ENCODE measurements around the gene HCAR1.

Gene HCAR1

DNA sequence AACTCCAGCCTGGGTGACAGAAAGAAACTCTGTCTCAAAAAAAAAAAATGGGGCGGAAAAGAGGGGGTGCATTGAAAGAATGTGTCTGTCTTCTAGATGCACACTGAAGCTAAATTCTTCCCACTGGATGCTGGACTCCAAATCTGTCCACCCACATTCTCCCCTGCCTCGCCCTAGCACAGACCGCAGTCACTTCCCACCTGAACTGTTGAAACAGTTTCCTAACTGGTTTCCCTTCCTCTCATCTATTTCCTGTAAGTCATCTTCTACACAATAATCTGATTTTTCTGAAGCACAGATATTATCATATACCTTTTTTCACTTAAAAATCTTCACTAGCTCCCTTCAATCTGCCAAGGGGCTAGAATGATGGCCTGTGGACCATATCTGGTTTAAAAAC lies 1.5 kb upstream of the HCAR1 start:
- no peak for DNase-seq (ENCODE audit: low read depth)
- H3K4me3 ChIP-seq (ENCODE audit: low read depth, low read length), result no peak overlapping the region
- TF ChIP-seq, protein P1, sequence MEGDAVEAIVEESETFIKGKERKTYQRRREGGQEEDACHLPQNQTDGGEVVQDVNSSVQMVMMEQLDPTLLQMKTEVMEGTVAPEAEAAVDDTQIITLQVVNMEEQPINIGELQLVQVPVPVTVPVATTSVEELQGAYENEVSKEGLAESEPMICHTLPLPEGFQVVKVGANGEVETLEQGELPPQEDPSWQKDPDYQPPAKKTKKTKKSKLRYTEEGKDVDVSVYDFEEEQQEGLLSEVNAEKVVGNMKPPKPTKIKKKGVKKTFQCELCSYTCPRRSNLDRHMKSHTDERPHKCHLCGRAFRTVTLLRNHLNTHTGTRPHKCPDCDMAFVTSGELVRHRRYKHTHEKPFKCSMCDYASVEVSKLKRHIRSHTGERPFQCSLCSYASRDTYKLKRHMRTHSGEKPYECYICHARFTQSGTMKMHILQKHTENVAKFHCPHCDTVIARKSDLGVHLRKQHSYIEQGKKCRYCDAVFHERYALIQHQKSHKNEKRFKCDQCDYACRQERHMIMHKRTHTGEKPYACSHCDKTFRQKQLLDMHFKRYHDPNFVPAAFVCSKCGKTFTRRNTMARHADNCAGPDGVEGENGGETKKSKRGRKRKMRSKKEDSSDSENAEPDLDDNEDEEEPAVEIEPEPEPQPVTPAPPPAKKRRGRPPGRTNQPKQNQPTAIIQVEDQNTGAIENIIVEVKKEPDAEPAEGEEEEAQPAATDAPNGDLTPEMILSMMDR (conservative IDR thresholded peaks at IDR 0.05; ENCODE audit: low read depth, low read length), result no peak

DNA sequence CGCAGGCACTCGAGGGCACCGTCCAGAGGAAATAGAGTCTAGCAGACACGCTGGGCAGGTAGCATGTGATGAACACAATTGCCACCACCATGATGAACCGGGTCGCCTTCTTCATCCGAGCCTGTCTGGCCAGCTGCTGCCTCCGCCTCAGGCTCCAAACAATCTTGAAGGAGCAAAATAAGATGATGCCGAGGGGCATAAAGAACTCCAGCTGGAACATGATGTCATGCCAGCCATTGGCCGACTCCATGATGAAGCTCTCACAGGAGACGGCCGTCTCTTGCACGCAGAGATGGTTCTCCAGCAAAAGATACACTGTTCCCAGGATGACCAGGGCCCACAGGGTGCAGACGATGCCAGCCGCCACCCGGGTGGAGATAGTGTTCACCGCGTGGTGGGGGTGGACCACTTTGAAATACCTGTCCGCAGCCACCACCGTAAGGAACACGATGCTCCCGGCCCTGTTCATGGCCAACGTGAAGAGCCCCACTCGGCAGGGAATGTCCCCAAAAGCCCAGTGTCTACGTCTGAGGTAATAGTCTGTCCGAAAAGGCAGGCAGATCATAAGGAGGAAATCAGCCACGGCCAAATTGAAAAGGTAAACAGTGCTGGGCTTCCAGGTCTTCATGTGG lies 945 bp downstream of the HCAR1 start:
- no peak for DNase-seq (ENCODE audit: low read depth)
- TF ChIP-seq, protein P1 (conservative IDR thresholded peaks at IDR 0.05; ENCODE audit: low read depth, low read length), result no peak
- H3K4me3 ChIP-seq (ENCODE audit: low read depth, low read length), result peak overlapping the region; percentile 56

DNA sequence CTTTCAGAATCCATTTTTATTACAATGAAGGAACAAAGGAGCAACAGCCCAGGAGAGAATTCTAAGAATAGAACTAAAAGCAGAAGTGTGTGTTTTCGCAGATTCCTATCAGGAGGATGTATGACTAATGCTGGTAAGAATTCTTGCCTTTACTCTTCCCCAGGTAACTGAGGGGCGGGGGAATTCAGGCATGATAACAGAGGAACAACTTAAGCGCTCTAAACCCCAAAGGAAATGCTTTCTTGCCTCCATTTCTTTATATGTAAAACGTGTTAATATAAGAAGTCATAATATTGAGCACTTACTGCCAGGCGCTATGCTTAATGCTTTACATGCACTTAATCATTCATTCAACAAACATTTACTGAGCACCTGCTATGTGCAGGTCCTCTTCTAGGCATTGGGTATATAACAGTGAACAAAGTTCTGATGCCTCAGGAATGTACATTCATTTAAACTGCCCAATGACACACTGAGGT lies 4.5 kb downstream of the HCAR1 start:
- peak; percentile 61 for DNase-seq (ENCODE audit: low read depth)
- no peak overlapping the region for H3K4me3 ChIP-seq (ENCODE audit: low read depth, low read length)
- TF ChIP-seq, protein P1 (conservative IDR thresholded peaks at IDR 0.05; ENCODE audit: low read depth, low read length), result no peak

DNA sequence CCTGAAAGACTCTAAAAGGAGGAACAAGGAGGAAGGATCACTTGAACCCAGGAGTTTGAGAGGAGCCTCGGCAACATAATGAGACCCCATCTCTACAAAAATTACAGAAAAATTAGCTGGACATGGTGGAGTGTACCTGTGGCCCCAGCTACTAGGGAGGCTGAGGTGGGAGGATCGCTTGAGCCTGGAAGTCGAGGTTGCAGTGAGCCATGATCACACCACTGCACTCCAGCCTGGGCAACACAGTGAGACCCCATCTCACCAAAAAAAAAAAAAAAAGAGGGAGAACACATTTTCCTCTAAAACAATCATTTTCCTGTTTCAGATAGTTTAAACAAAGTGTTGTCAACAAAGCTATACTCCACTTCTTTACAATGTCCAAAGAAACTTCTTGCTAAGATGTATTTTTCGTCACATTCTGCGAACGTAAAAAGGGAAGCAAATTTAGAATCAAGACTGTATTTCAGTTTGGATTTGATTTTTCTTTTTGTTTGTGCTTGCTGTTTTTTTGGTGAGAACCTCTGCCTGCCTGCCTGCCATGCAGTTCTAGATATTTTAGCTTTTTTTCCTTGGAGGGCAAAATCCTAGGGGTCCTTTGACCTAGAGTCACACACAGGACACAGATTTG lies 5.1 kb downstream of the HCAR1 start:
- H3K4me3 ChIP-seq (ENCODE audit: low read depth, low read length), result no peak overlapping the region
- no peak for DNase-seq (ENCODE audit: low read depth)
- TF ChIP-seq, protein P1 (conservative IDR thresholded peaks at IDR 0.05; ENCODE audit: low read depth, low read length), result no peak

DNA sequence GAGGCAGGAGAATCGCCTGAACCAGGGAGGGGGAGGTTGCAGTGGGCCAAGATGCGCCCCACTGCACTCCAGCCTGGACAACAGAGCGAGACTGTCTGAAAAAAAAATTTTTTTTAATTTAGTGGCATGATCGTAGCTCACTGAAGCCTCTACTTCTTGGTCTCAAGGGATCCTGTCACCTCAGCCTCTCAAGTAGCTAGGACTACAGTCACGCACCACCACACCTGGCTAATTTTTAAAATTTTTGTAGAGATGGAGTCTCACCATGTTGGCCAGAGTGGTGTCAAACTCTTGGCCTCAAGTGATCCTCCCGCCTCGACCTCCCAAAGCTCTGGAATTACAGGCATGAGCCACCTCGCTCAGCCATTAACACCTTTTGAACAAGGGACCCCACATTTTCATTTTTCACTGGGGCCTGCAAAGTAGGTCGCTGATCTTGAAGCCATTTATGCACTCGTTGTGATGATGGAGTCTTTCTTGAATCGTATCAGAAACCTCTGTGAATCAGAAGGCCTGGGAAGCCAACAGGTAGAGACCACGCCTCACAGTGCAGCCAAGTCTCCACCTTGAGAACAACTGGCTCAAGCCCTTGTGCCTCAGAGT lies 5.9 kb downstream of the HCAR1 start:
- no peak overlapping the region for H3K4me3 ChIP-seq (ENCODE audit: low read depth, low read length)
- DNase-seq (ENCODE audit: low read depth), result no peak
- TF ChIP-seq, protein P1 (conservative IDR thresholded peaks at IDR 0.05; ENCODE audit: low read depth, low read length), result no peak

DNA sequence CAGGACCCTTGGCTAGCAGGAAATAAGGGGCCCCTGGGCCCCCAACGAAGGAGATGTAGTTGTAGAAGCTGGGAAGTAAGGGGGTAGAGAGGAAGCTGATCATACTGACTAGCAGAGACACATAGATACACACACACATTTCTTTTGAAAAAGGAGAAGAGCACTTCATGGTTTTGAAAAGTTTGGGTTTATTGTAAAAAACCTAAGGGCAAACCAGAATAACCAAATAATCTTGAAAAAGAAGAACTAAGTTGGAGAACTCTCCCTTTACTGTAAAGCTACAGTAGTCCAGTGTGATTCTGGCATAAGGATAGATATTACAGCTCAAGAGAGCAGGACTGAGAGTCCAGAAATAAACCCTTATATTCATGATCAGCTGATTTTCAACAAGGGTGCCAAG lies 8.3 kb downstream of the HCAR1 start:
- TF ChIP-seq, protein P1 (conservative IDR thresholded peaks at IDR 0.05; ENCODE audit: low read depth, low read length), result no peak
- H3K4me3 ChIP-seq (ENCODE audit: low read depth, low read length), result no peak overlapping the region
- no peak for DNase-seq (ENCODE audit: low read depth)

Measured in choroid plexus epithelial cell (primary cell).